Activated T-helper 9 cell treated with anti-CD3 and anti-CD28 coated beads, Interleukin-2, amount 50 U/mL, for 16 hours (primary cell): ENCODE results near the gene TIAM2.
"Not testable (repeated sequence)": the region's sequence is repeated elsewhere in the genome, so short reads cannot be mapped to it uniquely, and the experiment has no call there.

Experiments
- DNase-seq: peaks from one replicate; pipeline ENCODE4 v3.0.0-alpha.2; 2020; ENCODE audit warnings: low read depth

The TIAM2 gene

GRCh38 chr6:155262655-155263054, 267.5 kb downstream of the TIAM2 start:
- DNase-seq: no peak

GRCh38 chr6:155263373-155264063, 268.4 kb downstream of the TIAM2 start, which contains the start of gene CLDN20:
Gene CLDN20 (plus strand): TSS chr6:155264013. CDS start chr6:155275720, 11,707 bp downstream.
- no peak for DNase-seq

DNA sequence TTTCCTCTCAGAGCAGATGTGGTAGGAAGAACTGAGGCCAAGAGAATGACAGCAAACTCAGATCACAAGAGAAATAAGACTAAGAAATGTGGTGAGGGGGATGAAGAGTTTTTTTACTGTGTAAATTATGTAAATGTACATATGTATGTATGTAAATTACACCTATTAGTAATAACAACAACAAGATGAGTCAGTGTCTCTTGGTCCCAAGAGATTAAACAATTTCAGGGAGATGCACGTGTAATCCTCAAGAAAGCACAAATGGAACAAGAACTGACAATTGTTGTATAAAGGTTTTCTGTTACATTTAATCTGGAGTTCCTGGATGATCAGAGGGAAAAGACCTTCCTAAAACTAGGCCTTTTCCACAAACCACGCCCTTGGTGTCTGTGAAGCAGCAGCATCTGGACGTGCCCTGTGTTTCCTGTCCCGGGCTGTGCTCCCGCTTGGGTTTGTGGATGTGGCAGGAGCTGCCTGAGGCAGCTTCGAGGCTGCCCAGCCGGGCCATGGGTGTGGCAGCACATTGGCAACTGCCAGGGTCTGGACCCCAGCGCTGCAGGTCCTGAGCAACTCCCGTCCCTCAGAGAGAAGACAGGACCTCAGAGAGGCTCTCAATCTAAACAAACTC, 269.7 kb downstream of the TIAM2 start:
- DNase-seq: no peak

GRCh38 chr6:155265843-155266535, 270.9 kb downstream of the TIAM2 start:
- DNase-seq: no peak

DNA sequence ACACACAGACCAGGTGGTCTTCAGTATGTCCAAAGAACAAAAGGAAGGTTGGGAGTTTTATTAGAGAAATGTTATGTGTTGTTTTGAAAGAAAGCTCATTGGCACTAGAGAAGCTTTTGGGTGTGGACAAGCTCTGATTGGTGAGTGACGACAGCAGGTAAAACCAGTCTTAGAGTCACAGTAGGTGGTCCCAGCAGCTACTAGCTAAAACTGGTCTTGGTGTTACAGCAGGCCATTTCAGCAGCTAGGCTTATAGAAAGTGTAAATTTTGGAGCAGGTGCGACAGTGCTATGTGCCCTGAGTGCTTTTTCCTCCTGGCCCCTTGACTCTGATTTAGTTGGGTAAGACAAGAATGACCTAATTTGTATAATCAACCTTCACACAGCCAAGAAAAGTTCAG, 272.3 kb downstream of the TIAM2 start:
- no peak for DNase-seq

DNA sequence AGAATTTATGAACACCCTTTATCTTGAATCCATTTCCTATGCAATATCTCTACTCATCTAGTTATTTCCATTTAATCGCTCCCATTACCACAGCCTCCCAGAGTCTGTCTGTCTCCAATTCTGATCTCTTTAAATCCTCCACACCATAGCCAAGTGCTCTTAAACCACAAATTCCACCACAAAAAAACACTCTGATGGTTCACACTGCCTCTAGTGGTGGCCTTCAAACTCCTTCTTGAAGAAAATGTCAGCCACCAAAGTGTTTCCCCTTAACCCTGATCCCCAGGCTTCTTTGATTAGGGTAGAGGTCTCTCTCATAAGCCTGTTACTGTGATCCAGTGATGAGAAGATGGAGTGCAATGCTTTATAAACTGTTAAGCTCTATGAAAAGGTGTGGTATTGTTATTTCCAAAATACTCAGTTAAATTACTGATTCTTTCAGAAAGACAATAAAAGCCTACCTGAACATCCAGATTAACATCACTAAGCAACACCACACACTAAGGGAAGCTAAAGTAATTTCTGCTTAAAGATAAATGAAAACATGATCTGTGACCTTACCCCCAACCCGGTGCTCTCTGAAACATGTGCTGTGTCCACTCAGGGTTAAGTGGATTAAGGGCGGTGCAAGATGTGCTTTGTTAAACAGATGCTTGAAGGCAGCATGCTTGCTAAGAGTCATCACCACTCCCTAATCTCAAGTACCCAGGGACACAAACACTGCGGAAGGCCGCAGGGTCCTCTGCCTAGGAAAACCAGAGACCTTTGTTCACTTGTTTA, 273.2 kb downstream of the TIAM2 start:
- DNase-seq: not testable (repeated sequence)

GRCh38 chr6:155269765-155270164, 274.6 kb downstream of the TIAM2 start:
- DNase-seq: no peak

DNA sequence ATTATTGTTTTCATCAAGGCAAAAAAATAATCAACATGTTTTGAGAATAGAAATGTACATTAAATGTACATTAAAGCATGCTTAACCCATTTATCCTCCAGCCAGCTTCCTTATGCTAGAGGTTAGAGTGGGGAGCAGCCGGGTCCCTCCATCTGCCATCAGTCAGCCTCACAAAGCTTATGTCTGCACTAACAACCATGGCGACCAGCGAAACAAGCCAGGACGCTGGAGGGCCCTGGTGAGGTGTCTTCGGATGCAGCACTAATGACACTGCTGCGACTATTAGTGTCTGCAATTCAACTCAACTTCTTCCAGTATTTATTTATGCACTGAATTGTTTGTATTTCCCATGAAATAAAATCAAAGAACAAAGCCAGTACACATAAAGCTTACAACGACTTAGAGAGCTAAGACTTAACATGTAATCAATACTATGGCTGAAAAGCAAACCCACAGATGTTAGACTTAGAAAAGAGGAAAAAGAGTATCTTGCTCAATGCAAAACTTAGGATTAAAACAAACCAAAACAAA, 275.5 kb downstream of the TIAM2 start:
- DNase-seq: no peak

GRCh38 chr6:155271145-155271544, 276.0 kb downstream of the TIAM2 start:
- DNase-seq: no peak

GRCh38 chr6:155272353-155273232, 277.5 kb downstream of the TIAM2 start:
- DNase-seq: no peak

GRCh38 chr6:155273431-155273830, 278.3 kb downstream of the TIAM2 start:
- no peak for DNase-seq

DNA sequence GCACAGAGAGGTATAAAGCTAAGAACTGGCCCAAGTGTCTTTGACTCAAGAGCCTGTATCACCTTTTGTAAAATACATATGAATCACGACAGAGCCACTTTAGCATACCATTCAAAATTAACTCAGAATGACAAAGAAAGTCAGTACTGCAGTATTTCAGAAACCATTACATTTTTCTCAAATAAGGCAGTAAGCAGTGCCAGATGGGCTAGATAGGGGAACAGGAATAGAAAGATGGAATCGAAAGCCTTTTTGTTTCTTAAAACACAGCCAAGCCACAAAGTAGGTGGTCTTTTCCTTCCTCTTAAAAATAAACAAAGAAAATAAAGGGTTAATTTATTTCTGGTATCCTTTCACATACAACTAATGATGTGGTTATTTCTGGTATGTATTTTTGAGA, 279.0 kb downstream of the TIAM2 start:
- no peak for DNase-seq

GRCh38 chr6:155274533-155274932, 279.4 kb downstream of the TIAM2 start:
- no peak for DNase-seq

DNA sequence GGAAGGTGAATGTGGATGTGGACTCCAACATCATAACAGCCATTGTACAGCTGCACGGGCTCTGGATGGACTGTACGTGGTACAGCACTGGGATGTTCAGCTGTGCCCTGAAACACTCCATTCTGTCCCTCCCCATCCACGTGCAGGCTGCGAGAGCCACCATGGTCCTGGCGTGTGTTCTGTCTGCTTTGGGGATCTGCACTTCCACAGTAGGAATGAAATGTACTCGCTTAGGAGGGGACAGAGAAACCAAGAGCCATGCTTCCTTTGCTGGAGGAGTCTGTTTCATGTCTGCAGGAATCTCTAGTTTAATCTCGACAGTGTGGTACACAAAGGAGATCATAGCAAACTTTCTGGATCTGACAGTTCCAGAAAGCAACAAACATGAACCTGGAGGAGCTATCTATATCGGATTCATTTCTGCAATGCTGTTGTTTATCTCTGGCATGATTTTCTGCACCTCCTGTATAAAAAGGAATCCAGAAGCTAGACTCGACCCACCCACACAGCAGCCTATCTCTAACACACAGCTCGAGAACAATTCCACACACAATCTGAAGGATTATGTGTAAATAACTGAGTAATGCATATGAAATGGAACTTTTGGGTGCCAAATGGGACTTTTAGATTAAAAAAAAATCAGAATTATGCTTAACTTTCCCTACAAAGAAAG, 280.8 kb downstream of the TIAM2 start:
- DNase-seq: no peak

DNA sequence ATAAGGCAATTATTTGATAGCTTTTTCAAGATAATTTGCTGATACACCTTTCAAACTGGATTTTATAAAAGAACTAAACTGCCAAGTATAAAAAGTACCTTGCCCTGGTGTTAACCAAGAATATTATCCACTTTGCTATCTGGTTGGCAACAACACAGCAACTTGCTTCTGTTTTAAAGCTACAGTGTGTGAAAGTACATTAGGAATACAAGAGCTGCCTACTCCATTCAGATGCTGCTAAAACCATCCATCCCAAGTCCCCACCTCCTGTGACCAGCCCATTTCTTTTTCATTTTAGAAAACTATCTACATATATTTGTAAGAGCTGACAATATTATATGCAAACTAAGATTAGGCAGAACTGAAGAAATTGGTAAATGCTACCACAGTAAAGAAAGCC, 281.5 kb downstream of the TIAM2 start:
- DNase-seq: no peak

GRCh38 chr6:155278319-155279049, 283.4 kb downstream of the TIAM2 start:
- no peak for DNase-seq

DNA sequence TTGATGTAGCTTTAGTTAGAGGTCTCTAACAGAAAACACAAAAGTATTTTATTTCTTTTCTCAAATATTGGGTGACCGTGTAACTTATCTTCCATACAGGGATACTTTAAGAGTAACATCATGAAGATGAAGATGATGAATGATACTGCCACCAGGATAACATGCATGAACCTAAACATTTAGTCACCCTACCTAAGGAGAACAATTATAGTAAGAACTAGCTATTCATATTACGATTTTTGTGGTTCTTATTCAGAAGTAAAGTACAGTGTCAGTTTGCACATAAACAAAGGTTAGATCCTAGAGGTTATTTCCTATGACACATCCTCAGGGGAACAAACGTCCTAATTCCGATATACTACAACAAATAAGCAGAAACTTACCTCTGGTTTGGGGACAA, 289.7 kb downstream of the TIAM2 start:
- no peak for DNase-seq

GRCh38 chr6:155287762-155288161, 292.6 kb downstream of the TIAM2 start:
- no peak for DNase-seq

- no peak for DNase-seq
Measured at GRCh38 chr6:155290491-155290890, 295.4 kb downstream of the TIAM2 start.

- DNase-seq: no peak
Measured at GRCh38 chr6:155291291-155291690, 296.2 kb downstream of the TIAM2 start.
